Activated T-helper 9 cell treated with anti-CD3 and anti-CD28 coated beads, Interleukin-2, amount 50 U/mL, for 16 hours (primary cell): ENCODE data around the gene CDH4.

Source experiments
- DNase-seq: peaks from one replicate; pipeline ENCODE4 v3.0.0-alpha.2; 2020; ENCODE audit warnings: low read depth

The CDH4 gene

GRCh38 chr20:61251529-61252393 lies at the start of gene CDH4:
Gene CDH4, plus strand, starts transcription at chr20:61252261.
- no peak for DNase-seq

- no peak for DNase-seq
Measured at GRCh38 chr20:61203320-61203719, 48.7 kb upstream of the CDH4 start.

- DNase-seq, result no peak
Measured at GRCh38 chr20:61204206-61204605, 47.9 kb upstream of the CDH4 start.

- no peak for DNase-seq
Measured at GRCh38 chr20:61205769-61206168, 46.3 kb upstream of the CDH4 start.

GRCh38 chr20:61210862-61211261 lies 41.2 kb upstream of the CDH4 start:
- no peak for DNase-seq

GRCh38 chr20:61217848-61218247 lies 34.2 kb upstream of the CDH4 start:
- no peak for DNase-seq

- no peak for DNase-seq
Measured at GRCh38 chr20:61219021-61219431, 33.0 kb upstream of the CDH4 start.

GRCh38 chr20:61220131-61220530 lies 31.9 kb upstream of the CDH4 start:
- no peak for DNase-seq

- no peak for DNase-seq
Measured at GRCh38 chr20:61220626-61221325, 31.3 kb upstream of the CDH4 start.

GRCh38 chr20:61222699-61223098 lies 29.4 kb upstream of the CDH4 start:
- no peak for DNase-seq

GRCh38 chr20:61223121-61223520 lies 28.9 kb upstream of the CDH4 start:
- no peak for DNase-seq

- DNase-seq, result no peak
Measured at GRCh38 chr20:61230166-61230565, 21.9 kb upstream of the CDH4 start.

- no peak for DNase-seq
Measured at GRCh38 chr20:61233590-61233989, 18.5 kb upstream of the CDH4 start.

GRCh38 chr20:61234224-61234890 lies 17.7 kb upstream of the CDH4 start:
- no peak for DNase-seq

- no peak for DNase-seq
Measured at GRCh38 chr20:61236713-61237112, 15.3 kb upstream of the CDH4 start.

GRCh38 chr20:61238813-61239212 lies 13.2 kb upstream of the CDH4 start:
- no peak for DNase-seq

GRCh38 chr20:61240814-61241213 lies 11.2 kb upstream of the CDH4 start:
- DNase-seq, result no peak

GRCh38 chr20:61244213-61244612 lies 7.8 kb upstream of the CDH4 start:
- no peak for DNase-seq

GRCh38 chr20:61246269-61246668 lies 5.8 kb upstream of the CDH4 start:
- DNase-seq, result no peak

GRCh38 chr20:61249626-61250025 lies 2.4 kb upstream of the CDH4 start:
- DNase-seq, result no peak

- DNase-seq, result no peak
Measured at GRCh38 chr20:61252601-61253263, 671 bp downstream of the CDH4 start.

GRCh38 chr20:61253264-61253639 lies 1.2 kb downstream of the CDH4 start:
- DNase-seq, result no peak
